ENCODE data around the gene FAS. TPM values are rescaled to one million over a fixed set of nuclear protein-coding genes. Genes with fewer than 3 reads are reported as not detected.

FAS gene
- total RNA-seq, 1 donor from 2014 or later = 1.6 TPM

DNA sequence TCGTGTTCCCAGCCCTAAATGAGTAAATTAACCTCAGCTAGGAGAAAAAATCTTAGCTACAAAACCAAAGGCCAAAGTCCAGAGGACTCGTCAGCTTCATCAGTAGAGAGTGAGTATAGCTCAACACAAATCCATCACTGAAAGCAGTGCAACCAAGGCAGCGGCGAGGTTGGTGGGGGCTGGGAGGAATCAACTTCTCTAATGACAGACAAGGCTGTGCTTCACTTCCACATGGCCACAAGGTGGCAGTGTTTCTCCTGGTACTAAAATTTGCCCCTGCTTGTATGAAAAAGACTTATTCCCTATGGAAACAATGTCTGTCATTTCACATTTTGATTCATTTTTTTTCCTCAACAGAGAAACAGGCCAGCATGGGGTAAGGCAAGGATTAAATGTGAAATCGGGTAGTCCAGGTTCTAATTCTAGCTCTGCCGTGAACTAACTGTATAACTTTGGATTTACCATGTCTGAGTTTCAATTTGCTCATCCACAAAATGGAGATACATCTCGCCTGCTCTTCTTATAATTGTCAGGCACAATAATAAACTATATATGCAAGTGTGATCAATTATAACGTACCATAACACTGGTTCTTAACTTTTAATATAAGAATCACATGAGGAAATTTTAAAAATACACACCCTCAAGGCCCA, 39.3 kb downstream of the FAS start:
- FAIRE-seq (no peak), DNase-seq (ENCODE audit: low spot score in 2 of 2) (peak; percentile 44)

- DNase-seq (ENCODE audit: low spot score in 2 of 2) (no peak), FAIRE-seq (no peak)
These were observed 40.2 kb downstream of the FAS start for GRCh38 chr10:89030791-89031190.

DNA sequence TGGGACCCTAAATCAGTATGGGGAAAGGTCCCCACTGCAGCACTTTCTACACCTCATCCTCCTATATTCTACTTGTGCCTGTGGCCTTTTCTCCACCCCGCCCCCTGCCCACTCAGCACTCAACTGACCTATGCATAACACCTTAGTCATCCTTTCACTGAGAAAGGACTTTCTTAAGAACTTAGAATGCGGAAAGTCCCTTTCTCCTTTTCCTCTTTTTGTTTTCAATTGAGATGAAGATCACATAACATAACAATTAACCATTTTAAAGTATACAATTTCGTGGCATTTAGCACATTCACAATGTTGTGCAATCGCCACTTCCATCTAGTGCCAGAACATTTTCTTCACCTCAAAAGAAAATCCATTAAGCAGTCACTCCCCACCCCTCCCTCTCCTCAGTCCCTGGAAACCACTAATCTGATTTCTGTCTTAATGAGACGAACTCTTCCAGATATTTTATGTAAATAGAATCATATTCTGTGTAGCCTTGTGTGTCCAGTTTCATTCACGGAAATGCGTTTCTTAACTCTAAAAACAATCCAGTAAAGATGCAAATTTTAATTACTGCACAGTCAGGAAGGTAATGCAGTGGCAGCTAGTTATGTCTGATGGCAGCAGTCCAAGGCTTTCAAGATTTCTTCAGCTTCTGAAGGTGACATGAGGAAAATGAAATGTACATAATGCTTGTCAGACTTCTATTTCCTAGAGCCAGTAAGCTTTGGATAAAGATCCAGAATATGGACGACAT, 41.7 kb downstream of the FAS start:
- FAIRE-seq = no peak
- no peak for DNase-seq (ENCODE audit: low spot score in 2 of 2)

DNA sequence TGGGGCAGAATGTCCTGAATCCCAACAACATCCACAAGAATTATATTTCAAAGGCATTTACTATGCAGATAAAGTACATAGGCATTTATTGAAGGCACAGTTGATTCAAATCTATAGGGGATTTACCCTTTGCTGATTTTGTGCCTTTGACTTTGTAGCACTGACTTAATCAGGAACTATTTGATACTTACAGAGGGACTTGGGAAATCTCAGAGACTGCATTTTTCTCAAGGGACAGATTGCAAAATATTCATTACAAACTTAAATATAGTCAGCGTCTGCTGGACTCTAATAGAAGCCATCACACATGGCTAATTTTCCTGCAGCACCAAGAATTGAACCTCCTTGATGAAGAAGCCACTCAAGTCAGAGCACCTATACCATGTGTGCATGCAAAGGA, 44.9 kb downstream of the FAS start:
- DNase-seq (ENCODE audit: low spot score in 2 of 2) (no peak), FAIRE-seq (no peak)

DNA sequence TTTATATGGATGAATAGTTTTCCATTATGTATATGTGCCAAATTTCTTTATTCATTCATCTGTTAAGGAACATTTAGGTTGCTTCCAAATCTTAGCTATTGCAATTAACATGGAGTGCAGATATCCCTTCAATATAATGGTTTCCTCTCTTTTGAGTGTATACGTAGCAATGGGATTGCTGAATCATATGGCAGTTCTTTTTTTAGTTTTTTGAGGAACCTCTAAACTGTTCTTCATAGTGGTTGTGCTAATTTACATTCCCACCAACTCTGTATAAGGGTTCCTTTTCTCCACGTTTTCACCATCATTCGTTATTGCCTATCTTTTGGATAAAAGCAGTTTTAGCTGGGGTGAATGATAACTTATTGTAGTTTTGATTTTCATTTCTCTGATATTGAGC, 46.5 kb downstream of the FAS start:
- no peak for FAIRE-seq
- DNase-seq (ENCODE audit: low spot score in 2 of 2) = no peak

DNA sequence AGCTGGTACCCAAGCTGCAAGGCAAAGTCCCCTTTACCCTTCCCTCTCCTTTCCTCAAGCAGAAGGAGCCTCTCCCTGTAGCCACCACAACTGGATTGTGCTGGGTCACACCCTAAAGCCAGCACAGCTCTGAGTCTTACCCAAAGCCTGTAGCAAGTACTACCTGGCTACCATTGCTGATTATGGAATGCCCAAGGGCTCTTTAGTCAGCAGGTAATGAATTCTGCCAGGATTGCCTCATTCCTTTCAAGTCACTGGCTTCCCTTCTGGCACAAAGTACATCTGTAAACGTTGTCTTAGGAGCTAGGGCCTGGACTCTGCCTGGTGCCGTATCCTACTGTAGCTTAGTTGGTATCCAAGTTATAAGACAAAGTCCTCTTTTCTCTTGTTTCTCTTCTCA, 52.0 kb downstream of the FAS start:
- FAIRE-seq (no peak), DNase-seq (ENCODE audit: low spot score in 2 of 2) (no peak)

DNA sequence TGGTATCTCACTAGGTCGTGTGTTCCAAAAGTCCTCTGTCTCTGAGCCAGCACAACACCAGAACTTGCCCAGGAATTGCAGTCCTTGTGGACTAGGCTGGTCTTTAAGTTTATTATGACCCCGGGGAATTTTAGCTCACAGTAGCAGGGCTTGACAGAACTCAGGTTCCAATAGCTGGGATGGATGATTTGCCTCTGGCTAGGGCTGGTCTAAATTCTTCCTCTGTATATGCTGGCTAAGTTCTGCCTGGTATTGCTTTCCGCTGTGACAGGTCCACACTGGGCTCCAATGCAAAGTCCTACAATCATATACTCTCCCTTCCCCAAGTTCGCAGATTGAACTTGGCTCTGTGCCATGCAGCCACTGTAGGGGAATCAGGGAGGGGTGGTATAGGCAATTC, 52.5 kb downstream of the FAS start:
- no peak for FAIRE-seq
- no peak for DNase-seq (ENCODE audit: low spot score in 2 of 2)

GRCh38 chr10:89047397-89047796, 56.8 kb downstream of the FAS start:
- DNase-seq (ENCODE audit: low spot score in 2 of 2) (no peak), FAIRE-seq (no peak)

DNA sequence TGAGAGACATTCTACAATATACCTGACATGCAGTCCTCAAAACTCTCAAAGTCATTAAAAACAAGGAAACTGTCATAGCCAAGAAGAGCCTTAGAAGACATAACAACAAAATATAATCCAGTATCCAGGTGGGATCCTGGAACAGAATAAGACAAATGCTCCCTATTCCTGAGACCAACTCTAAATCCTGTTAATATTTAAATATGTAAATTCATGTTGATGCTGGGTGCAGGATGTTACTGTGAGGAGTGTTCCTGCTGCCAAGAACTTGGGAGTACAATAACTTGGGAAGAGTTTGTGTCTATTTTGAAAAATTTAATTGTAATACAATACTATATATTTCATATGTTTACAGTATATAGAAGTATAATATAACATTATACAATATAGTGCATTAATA, 61.0 kb downstream of the FAS start:
- no peak for FAIRE-seq
- DNase-seq (ENCODE audit: low spot score in 2 of 2) = no peak

DNA sequence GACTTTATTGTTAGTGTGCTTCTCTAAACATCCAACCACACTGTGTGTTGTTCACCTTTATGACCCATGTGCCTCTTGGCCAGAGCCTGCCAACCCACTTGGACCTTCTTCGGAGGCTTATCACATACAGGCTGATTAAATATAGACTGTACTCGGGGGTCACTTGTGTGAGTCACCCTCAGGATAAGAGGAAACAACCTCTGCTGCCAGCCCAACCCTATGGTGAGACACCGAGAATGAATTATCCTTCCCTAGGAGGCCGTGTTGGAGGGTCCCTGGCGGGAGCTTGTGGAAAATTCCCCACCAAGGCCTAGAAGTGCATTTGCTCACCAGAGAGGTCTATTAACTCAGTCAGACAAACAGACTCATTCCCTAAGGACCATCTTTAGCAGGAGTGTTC, 63.0 kb downstream of the FAS start:
- no peak for FAIRE-seq
- DNase-seq (ENCODE audit: low spot score in 2 of 2) = no peak

GRCh38 chr10:89055159-89055558, 64.6 kb downstream of the FAS start:
- no peak for DNase-seq (ENCODE audit: low spot score in 2 of 2)
- FAIRE-seq = no peak

DNA sequence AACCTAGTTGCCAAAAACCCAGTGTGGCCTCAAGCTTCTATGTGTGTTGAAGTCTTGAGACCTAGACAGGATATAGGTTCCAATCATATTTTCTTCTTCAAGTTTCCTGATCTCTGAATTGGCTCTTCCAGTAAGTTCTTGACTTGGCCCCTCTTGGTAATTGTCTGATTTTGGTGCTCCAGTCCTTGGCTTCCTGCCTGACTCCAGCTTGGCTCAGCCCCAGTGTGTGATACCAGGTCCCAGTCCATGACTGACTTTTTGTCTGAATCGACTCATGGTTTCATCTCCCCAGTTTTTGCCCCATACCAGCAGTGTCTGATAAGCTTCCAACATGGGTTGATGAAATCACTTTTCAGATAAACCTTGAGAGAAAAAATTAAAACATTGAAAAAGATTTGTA, 72.3 kb downstream of the FAS start:
- no peak for DNase-seq (ENCODE audit: low spot score in 2 of 2)
- FAIRE-seq = no peak

GRCh38 chr10:89063465-89063864, 72.9 kb downstream of the FAS start:
- FAIRE-seq = no peak
- DNase-seq (ENCODE audit: low spot score in 2 of 2) = no peak

- DNase-seq (ENCODE audit: low spot score in 2 of 2) = no peak
- no peak for FAIRE-seq
These were observed 74.2 kb downstream of the FAS start for GRCh38 chr10:89064748-89065147.

Small RNA genes lying within 50 kb of the gene (small RNA-seq; reads per million reads assigned to genes)
- not detected for gene MIR4679-2
- not detected for gene RF02116

Other genes starting within 250 kb of the FAS start
- not detected for gene LIPN, start 230.8 kb upstream of the FAS start, total RNA-seq
- gene LIPM, start 188.1 kb upstream of the FAS start, total RNA-seq = not detected
- under 0.01 TPM for gene ANKRD22, start 139.0 kb upstream of the FAS start, total RNA-seq
- 8.6 TPM for gene STAMBPL1, start 110.6 kb upstream of the FAS start, total RNA-seq
- 26.1 TPM for gene ACTA2, start 38.0 kb upstream of the FAS start, total RNA-seq
- 0.82 TPM for gene CH25H, start 216.5 kb downstream of the FAS start, total RNA-seq

Measured in frontal cortex (tissue), 4 donors.